Measurements from ENCODE around the gene C6orf132.

Gene C6orf132

GRCh38 chr6:42162812-42163211 is 20.4 kb upstream of the C6orf132 start:
- no peaks in the 10 kb centered on the region for H3K9me3 ChIP-seq (ENCODE audit: control insufficient read depth, insufficient read depth, low read depth, low read length)
- ChIA-PET POLR2A (no interaction called here), CTCF (interaction anchor here (0.6 to 3.2 kb wide), 5 partner anchors 9 to 207 kb away, joined by 3 to 24 read pairs (median 3); no protein-coding TSS in a partner anchor)

GRCh38 chr6:42162384-42162783 is 20.0 kb upstream of the C6orf132 start:
- POLR2A ChIA-PET, result no interaction called here
- TF ChIP-seq ZNF776 (tag by site-specific recombination; IDR thresholded peaks at IDR 0.05; ENCODE audit: borderline replicate concordance) (no peak), ZNF302 (tag by site-specific recombination; IDR thresholded peaks at IDR 0.05; ENCODE audit: low read depth) (no peak), ZNF341 (tag by site-specific recombination; IDR thresholded peaks at IDR 0.05; ENCODE audit: low read depth) (no peak)
- no peaks in the 10 kb centered on the region for H3K36me3 ChIP-seq (ENCODE audit: control insufficient read depth in 2 of 2, insufficient read depth in 1 of 2, low read length in 2 of 2)
- H3K27ac ChIP-seq (ENCODE audit: extremely low read depth, low read depth, low read length), result no peak overlapping the region
- CTCF ChIA-PET, result interaction anchor here (0.6 to 1.3 kb wide), 3 partner anchors 16 to 88 kb away, joined by 3 to 4 read pairs (median 4); no protein-coding TSS in a partner anchor
- H3K9me3 ChIP-seq (ENCODE audit: control insufficient read depth, insufficient read depth, low read depth, low read length), result no peaks in the 10 kb centered on the region
- H3K4me3 ChIP-seq (ENCODE audit: low read depth, low read length), result no peak overlapping the region
- H3K4me1 ChIP-seq (ENCODE audit: control insufficient read depth, insufficient read depth, low read length), result no peaks in the 10 kb centered on the region

More at GRCh38 chr6:42162812-42163211, 20.4 kb upstream of the C6orf132 start:
- TF ChIP-seq ZNF394 (tag by site-specific recombination; IDR thresholded peaks at IDR 0.05; ENCODE audit: borderline replicate concordance), result no peak
- TF ChIP-seq ZNF335 (tag by site-specific recombination; conservative IDR thresholded peaks at IDR 0.05), result no peak
- TF ChIP-seq SETDB1 (IDR thresholded peaks at IDR 0.05; ENCODE audit: insufficient read length, low read length), result no peak
- no peak overlapping the region for H3K27ac ChIP-seq (ENCODE audit: extremely low read depth, low read depth, low read length)
- H3K4me3 ChIP-seq (ENCODE audit: low read depth, low read length), result no peak overlapping the region
- H3K4me1 ChIP-seq (ENCODE audit: control insufficient read depth, insufficient read depth, low read length), result no peaks in the 10 kb centered on the region
- no peaks in the 10 kb centered on the region for H3K36me3 ChIP-seq (ENCODE audit: control insufficient read depth in 2 of 2, insufficient read depth in 1 of 2, low read length in 2 of 2)

- Histone ChIP-seq H3K27ac (ENCODE audit: extremely low read depth, low read depth, low read length) (no peak overlapping the region), H3K9me3 (ENCODE audit: control insufficient read depth, insufficient read depth, low read depth, low read length) (no peaks in the 10 kb centered on the region), H3K4me3 (ENCODE audit: low read depth, low read length) (no peak overlapping the region), H3K36me3 (ENCODE audit: control insufficient read depth in 2 of 2, insufficient read depth in 1 of 2, low read length in 2 of 2) (no peaks in the 10 kb centered on the region), H3K4me1 (ENCODE audit: control insufficient read depth, insufficient read depth, low read length) (no peaks in the 10 kb centered on the region)
- no peak for TF ChIP-seq ZNF146 (tag by site-specific recombination; IDR thresholded peaks at IDR 0.05)
- no peak for TF ChIP-seq ZNF843 (tag by site-specific recombination; IDR thresholded peaks at IDR 0.05)
- TF ChIP-seq SP3 (tag by site-specific recombination; IDR thresholded peaks at IDR 0.05), result no peak
- TF ChIP-seq ZNF121 (tag by site-specific recombination; IDR thresholded peaks at IDR 0.05), result no peak
- no peak for TF ChIP-seq ZNF391 (tag by site-specific recombination; IDR thresholded peaks at IDR 0.05; ENCODE audit: borderline replicate concordance, low read depth)
- no peak for TF ChIP-seq ZNF155 (tag by site-specific recombination; IDR thresholded peaks at IDR 0.05)
- TF ChIP-seq MYNN (tag by site-specific recombination; IDR thresholded peaks at IDR 0.05; ENCODE audit: borderline replicate concordance), result no peak
- TF ChIP-seq BCL11A (tag by site-specific recombination; IDR thresholded peaks at IDR 0.05; ENCODE audit: low read depth), result no peak
- TF ChIP-seq ZNF23 (tag by site-specific recombination; IDR thresholded peaks at IDR 0.05; ENCODE audit: borderline replicate concordance), result no peak
- no peak for TF ChIP-seq ZNF174 (tag by site-specific recombination; IDR thresholded peaks at IDR 0.05)
- TF ChIP-seq KLF17 (tag by site-specific recombination; IDR thresholded peaks at IDR 0.05), result no peak
- no peak for TF ChIP-seq ZEB2 (tag by site-specific recombination; IDR thresholded peaks at IDR 0.05)
- no peak for TF ChIP-seq ZBTB26 (tag by site-specific recombination; optimal IDR thresholded peaks at IDR 0.05)
- TF ChIP-seq ZNF548 (tag by site-specific recombination; IDR thresholded peaks at IDR 0.05), result no peak
- ChIA-PET POLR2A (no interaction called here), CTCF (interaction anchor here (0.8 to 1.5 kb wide), 2 partner anchors 11 to 84 kb away, joined by 6 to 12 read pairs; no protein-coding TSS in a partner anchor)
Observed at GRCh38 chr6:42159431-42160024, 17.1 kb upstream of the C6orf132 start.
